UCSD-AML1 (cell line): ENCODE measurements around the gene MYO3A.
"Not testable (repeated sequence)": the region's sequence is repeated elsewhere in the genome, so short reads cannot be mapped to it uniquely, and the experiment has no call there.

Source experiments
- DNase-seq: peaks from one replicate; lab custom pipeline; 2025; ENCODE audit not compliant: unreplicated experiment; lab: John Stamatoyannopoulos, UW

The MYO3A gene

GRCh38 chr10:25972631-25973030 lies 38.6 kb downstream of the MYO3A start:
- DNase-seq = no peak

- DNase-seq = no peak
Observed at GRCh38 chr10:25974897-25975459, 40.9 kb downstream of the MYO3A start.

GRCh38 chr10:25978771-25979170 lies 44.7 kb downstream of the MYO3A start:
- no peak for DNase-seq

- no peak for DNase-seq
Observed at GRCh38 chr10:25982107-25982506, 48.1 kb downstream of the MYO3A start.

DNA sequence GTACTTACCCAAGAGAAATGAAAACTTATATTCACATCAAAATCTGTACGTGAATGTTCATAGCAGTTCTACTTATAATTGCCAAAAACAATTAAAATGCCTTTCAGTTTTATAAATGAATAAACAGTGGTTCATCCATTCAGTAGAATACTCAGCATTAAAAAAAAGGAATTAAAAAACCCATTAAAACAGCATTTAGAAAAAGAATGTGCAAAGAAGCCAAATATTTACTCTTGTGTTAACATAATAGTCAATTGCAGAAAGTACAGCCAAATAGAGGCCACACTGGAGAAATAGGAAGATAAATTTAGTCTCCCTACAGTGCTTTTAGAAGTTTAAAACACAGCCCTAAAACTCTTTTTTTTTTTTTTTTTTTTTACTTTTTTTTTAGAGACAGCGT lies 54.6 kb downstream of the MYO3A start:
- no peak for DNase-seq

DNA sequence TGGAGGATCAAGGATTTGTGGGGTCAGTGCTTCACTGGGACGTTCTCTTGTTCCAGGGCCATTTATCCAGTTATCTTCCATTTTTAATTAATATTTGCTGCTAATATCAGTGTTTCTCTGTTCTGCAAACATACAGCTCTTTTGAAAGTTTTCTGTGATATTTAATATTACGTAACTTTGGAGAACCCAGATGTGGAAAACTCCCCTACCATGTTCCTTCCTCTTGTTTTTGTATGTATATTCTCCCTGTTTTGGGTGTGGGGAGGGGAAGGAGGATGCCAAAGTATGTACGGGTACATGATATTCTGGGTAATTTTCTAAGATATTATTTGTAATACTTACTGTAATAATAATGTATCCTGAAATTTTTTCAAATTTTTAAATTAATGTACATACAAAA lies 55.9 kb downstream of the MYO3A start:
- no peak for DNase-seq

DNA sequence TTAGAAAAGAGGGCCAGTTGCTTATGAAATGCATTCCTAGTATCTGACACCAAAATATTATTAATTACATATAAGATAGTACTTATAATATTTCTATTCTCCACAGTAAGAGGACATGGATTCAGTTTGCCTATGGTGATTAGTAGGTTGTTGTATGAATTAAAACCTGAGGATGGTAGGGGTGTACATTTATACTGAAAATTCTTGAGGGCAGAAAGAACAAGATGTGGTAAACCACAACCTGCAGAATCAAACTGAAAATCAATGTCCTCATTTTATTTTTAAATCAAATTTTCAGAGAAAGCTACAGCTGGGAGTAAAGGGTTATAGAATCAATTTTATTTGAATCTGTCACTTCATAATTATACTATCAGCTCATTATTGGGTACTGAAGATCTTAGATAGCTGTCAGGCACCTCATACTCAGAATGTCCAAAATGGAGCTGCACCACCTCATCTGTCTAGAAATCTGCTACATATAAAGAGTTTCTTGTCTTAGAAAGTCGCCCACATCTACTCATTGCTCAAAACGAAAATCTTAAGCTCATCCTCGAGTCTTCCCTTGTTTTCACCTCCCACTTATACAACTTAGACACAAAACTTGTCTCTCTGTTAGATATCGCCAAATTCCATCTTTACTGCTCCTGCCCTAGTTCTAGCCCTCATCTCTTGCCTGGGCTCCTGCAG lies 65.4 kb downstream of the MYO3A start:
- no peak for DNase-seq

GRCh38 chr10:26000971-26001370 lies 66.9 kb downstream of the MYO3A start:
- no peak for DNase-seq

- DNase-seq = not testable (repeated sequence)
Observed at GRCh38 chr10:26002466-26002865, 68.4 kb downstream of the MYO3A start.

DNA sequence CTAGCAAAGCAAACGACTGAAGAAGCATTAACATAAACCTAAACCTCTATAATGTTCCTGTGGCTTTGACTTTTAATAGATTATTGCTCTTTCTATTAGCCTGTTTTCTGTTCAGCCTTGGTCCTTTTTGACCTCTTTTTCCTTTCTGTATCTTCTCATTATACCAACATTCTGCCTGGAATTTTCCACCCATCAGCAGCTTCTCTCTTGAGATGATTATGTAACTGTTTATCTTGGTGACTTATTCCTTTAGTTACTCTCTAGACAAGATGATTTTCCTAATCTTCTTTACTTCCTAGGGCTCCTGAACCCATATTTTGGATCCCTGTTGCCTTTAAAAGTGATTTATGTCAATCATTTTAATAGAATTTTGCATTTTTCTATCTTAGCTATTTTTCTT lies 81.1 kb downstream of the MYO3A start:
- no peak for DNase-seq

DNA sequence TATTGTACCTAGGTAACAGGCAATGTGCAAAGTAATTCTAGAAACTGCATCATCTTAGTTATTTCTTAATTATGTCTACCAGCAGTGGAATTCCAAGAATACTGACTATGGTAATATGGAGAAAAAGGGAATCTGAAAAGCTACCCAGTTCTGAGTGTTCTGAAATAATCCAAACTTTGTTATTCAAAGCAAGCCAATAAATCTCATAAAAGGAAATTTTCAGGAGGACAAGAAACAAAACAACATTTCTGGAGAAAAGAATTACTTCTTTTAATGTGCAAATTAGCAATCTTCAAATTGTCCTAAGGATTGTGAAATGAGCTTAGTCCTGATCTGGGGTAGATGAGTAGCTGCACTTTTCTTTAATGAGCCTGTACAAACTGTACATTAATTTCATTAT lies 88.8 kb downstream of the MYO3A start:
- no peak for DNase-seq

DNA sequence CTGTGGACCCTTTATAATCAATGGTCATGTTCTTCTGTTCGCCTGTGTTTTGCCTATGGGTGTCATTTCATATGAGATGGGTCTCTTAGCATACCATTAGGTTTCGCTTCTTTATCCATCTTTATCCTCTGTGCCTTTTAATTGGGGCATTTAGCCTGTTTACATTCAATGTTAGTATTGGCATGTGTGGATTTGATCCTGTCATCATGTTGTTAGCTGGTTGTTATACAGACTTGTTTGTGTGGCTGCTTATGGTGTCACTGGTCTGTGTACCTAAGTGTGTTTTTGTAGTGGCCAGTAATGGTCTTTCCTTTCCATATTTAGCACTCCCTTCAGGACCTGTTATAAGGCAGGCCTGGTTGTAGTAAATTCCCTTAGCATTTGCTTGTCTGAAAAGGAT lies 90.3 kb downstream of the MYO3A start:
- no peak for DNase-seq

DNA sequence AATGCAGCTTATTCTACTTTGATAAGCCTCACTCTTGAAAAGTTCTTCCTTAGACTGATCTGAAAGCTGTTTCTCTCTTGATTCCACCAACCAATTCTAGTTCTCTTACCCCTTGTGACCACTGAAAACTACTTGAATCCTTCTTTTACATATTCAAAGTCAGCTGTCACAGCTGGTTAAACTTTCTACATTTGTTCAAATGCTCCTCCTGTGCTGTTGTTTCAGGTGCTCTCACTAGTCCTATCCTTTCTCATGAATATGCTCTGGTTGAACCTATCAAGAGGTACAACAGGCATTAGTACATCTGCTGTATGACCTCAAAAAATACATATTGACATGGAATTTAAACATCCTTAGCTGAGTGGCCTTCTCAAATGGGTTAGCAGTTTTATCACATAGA lies 91.5 kb downstream of the MYO3A start:
- DNase-seq = no peak

GRCh38 chr10:26029858-26030257 lies 95.8 kb downstream of the MYO3A start:
- DNase-seq = no peak

- no peak for DNase-seq
Observed at GRCh38 chr10:26031300-26031699, 97.3 kb downstream of the MYO3A start.

DNA sequence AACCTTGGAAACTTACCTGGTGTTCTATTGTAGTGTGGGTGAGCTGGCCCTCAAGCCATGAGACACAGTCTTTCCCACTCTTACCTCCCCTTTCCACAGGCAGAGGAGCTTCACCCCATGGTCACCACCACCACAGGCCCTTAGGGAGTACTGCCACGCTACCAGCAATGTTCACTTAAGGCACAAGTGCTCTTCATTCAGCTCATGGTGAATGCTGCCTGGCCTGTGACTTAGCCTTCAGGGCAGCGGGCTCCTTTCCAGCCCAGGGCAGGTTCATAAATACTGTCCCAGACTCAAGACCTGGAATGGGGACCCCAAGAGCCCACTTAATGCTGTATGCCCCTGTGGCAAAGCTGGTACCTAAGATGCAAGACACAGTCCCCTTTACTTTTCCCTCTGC lies 109.4 kb downstream of the MYO3A start:
- DNase-seq = no peak

DNA sequence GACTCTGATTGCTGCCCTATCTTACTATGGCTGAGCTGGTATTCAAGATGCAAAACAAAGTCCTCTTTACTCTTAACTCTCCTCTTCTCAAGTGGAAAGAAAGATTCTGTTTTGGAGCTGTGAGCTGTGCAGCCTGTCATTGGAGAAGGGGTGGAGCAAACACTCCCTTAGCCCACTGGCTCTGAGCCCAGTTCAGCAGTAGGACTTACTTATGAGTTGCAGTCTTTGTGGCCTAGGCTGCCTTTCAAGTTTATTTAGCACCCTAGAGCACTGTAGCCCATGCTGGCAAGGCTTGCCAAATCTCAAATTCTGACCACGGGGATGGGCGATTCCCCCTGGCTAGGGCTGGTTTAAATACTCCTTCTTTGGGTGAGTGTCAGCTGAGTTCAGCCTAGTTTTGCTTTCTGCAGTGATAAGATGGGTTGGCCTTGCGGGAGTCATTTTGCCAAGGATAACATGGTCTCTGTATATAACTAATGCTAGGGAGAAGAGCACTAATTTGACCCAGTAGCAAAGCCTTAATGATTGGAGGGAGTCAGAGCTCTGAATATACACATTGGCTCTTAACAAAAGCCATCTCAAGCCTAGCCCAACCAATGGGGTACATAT lies 110.2 kb downstream of the MYO3A start:
- no peak for DNase-seq

DNA sequence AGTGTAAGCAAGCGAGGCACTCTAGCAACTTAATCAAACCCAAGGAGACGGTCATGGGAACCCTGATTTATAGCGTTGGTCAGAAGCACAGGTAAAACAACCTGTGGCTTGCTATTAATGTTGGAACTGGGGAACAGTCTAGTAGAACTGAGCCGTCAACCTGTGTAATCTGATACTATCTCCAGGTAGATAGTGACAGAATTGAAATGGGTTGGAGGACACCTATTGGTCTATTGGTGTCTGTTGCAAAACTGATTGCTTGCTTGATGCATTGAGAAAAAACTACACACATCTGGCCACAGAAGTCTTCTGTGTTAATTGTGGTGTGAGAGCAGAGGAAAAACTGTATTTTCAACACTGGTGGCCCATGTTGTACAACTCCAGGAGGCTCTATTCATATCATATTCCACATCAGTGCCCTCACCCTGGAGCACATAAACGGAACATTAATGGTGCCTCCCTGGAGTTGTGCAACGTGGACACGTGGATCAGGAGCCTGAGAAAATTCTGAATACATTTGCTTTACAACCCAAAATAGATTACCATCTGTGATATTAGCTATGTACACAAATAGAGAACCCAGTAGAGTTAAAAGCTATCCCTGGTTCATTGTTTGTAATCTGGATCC lies 112.2 kb downstream of the MYO3A start:
- DNase-seq = no peak

DNA sequence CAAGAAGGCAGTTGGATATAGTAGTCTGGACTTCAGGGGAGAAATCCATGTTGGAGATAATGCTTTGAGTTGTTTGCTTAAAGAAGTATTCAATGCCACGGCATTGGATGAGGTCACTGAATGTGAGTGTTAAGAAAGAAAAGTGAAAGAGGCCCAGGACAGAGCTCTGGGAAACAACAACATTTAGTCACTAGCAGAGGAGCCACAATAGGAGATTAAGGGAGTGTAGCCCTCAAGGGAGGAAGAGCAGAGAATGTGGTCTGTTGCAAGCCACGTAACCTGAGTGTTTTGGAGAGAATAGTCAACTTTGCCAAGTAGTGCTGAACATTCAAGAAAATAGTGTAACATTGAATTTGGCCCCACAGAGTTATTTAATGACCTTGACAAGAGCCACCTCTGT lies 114.7 kb downstream of the MYO3A start:
- DNase-seq = no peak

DNA sequence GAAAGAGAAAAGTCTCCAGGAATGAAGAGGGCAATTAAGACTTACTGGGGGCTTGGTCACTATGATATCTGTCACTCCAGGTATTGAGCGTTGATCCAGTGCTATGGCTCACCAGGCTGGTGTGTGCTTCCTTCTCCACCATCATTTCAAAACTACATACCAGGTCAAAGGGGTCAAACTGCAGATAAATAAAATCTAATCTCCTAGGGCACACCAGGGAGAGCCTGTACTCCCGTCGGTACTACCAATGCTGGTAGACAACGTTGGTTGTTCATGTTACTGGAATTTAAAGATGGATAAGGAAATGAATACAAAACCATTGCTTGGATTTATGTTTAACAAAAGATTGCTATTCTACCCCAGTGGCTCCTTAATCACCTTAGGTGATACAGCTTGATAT lies 118.3 kb downstream of the MYO3A start:
- DNase-seq = no peak

DNA sequence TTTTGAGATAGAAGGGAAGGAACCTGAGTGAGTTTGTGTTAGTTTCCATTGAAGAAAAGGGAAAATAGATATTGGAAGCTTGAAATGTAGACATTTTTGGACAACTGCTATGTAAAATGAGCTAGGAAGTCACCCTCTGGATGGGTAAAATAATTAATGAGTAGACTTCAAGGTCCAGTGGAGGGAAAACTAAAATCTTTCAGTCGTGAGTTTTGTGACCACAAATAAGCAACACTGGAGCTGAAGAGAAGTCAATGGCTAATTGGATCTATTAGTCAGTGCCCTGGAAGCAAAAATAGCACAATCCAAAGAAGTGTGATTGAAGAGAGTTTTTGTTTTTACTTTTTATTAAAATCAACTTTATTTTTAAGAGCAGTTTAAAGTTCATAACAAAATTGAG lies 123.4 kb downstream of the MYO3A start:
- no peak for DNase-seq

DNA sequence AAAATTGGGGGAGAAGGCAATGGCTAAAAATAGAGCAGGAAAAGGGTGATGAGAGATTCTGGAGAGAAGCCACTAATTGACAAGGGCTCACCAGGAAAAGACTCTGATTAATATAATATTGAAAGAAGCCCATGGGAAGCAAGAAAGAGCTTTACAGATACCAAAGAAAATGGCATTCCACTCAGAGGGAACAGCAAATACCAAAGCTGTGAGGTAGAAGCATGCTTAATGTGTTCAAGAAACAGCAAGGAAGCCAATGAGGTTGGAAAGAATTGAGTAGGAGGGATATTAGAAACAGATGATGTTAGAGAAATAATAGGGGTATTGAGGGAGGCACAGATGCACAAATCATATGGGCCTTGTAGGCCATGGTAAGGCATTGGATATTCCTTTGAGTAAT lies 130.1 kb downstream of the MYO3A start:
- no peak for DNase-seq
